NCI-H1436 treated with DMSO at 0.1 percent for 48 hours (cell line): Measurements from ENCODE around the gene NRN1L.
"Not testable (repeated sequence)": the region's sequence is repeated elsewhere in the genome, so short reads cannot be mapped to it uniquely, and the experiment has no call there.

Experiments
- DNase-seq: peaks from one replicate; lab custom pipeline; 2025; lab: John Stamatoyannopoulos, UW

The NRN1L gene

DNA sequence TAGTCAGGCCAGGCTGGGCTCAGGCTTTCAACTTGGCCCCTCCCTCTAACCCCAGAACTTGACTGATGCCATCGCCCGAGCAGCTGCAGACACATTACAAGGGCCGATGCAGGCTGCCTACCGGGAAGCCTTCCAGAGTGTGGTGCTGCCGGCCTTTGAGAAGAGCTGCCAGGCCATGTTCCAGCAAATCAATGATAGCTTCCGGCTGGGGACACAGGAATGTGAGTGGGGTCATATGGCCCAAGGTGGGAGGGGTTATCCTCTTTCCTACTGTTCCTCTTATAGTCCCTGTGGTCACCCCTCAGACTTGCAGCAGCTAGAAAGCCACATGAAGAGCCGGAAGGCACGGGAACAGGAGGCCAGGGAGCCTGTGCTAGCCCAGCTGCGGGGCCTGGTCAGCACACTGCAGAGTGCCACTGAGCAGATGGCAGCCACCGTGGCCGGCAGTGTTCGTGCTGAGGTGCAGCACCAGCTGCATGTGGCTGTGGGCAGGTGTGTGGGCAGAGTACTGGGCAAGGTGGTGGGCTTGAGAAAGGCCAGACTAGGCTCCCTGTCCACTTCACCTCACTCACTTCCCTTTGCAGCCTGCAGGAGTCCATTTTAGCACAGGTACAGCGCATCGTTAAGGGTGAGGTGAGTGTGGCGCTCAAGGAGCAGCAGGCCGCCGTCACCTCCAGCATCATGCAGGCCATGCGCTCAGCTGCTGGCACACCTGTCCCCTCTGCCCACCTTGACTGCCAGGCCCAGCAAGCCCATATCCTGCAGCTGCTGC lies 2.1 kb upstream of the NRN1L start:
- no peak for DNase-seq

DNA sequence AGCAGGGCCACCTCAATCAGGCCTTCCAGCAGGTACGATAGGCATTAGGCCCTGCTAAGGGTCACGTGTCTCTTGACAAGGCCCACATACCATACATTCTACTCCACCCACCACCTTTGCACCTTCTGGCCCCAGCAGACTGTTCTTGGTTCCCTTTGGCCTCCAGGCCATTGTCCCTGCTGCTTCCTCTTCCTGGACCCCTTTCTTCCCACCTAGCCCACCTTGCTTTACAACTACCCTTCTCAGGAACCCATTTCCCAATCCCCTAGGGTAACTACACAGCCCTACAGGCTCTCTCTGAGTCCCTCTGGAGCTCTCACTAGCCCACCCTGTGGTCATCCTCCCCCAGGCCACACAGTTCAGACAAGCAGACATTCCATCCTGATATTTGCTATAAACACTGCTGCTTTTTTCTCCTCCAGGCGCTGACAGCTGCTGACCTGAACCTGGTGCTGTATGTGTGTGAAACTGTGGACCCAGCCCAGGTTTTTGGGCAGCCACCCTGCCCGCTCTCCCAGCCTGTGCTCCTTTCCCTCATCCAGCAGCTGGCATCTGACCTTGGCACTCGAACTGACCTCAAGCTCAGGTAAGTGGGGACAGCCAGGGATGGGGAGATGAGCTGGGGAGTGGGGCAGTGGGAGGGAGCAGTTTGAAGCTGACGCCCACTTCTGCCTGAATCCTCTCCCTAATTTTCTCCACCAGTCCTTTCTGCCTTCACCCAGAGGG lies 1.4 kb upstream of the NRN1L start:
- peak; percentile 1 for DNase-seq

DNA sequence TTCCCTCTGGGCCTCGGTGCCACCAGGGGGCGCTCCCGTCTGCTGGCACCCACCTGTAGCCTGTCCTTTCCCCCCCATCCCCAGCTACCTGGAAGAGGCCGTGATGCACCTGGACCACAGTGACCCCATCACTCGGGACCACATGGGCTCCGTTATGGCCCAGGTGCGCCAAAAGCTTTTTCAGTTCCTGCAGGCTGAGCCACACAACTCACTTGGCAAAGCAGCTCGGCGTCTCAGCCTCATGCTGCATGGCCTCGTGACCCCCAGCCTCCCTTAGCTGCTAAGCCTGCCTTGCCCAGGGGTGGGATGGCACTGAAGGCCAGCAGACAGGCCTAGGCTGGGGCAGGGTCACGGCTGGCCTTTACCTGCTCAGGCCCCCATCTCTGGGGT lies 818 bp upstream of the NRN1L start:
- DNase-seq = no peak

DNA sequence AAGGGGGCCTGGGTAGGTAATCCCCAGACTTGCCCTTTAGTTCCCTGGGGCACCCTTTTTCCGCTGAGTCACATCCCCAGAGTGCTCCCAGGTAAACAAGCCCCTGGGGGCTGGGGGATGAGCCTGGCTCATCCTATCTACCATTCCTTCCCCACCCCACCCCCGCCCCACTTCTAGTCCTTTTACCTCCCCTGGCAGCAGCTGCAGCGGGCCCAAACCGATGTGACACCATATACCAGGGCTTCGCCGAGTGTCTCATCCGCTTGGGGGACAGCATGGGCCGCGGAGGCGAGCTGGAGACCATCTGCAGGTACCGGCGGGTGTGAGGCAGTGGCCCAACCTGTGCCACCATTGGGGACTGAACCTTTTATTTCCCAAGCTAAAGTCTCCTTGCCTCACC lies 860 bp downstream of the NRN1L start:
- DNase-seq = no peak

DNA sequence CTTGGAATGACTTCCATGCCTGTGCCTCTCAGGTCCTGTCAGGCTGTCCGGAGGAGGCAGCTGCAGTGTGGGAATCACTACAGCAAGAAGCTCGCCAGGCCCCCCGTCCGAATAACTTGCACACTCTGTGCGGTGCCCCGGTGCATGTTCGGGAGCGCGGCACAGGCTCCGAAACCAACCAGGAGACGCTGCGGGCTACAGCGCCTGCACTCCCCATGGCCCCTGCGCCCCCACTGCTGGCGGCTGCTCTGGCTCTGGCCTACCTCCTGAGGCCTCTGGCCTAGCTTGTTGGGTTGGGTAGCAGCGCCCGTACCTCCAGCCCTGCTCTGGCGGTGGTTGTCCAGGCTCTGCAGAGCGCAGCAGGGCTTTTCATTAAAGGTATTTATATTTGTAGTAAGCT lies 1.3 kb downstream of the NRN1L start:
- DNase-seq = no peak

DNA sequence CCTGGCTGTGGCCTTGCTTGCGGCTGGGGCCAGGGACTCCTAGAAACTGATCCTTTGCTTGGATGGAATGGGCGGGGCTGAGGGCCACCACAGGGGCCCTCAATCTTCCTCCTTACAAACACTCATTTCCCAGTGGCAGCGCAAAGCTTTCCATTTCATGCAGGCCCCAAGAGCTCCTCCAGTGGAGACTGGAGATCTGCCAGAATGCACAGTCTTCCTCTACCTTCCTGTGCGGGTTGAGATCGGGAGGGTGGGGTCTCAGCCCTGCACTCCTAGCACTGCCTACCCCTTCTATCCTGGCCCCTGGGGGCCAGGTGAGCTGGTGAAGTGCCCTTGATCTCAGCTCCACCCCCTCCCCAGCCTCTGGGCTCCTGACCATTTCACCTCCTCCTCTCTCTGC lies 1.7 kb downstream of the NRN1L start:
- DNase-seq = no peak

DNA sequence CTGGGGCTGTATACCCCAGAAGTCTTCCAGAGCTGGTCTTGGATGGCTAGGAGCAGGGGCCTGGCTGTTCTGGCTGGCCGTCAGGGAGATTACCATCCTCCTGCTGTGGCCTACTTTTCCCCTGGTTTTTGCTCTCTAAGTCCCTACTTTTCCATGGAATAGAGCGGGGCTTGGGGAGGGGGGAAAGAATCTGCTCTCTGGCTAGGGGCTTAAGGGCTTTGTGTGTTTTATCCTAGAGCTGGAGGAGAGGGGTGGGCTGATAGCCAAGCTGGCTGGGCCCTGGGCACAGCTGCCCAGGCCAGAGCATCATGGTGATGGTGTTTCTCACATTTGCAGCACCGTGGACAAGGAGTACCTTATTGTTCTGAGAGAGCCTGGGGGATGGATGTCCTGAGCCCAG lies 3.6 kb downstream of the NRN1L start:
- DNase-seq = no peak

DNA sequence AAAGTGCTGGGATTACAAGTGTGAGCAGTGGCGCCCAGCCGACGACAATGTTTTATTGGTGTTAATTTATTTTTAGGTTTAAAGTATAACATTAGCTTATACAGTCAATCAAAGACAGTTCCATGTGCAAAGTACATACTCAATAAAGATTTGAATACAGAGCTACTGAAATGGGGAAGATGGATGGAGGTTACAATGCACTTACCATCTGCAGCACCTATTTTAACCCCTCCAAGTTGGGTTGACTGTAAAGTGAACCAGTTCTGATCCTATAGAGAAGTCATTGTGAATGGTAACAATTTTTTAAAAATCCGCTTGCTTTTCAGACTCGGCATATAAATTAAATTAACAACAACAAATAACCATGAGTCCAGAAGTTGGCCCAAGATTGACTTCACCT lies 7.7 kb downstream of the NRN1L start:
- no peak for DNase-seq

DNA sequence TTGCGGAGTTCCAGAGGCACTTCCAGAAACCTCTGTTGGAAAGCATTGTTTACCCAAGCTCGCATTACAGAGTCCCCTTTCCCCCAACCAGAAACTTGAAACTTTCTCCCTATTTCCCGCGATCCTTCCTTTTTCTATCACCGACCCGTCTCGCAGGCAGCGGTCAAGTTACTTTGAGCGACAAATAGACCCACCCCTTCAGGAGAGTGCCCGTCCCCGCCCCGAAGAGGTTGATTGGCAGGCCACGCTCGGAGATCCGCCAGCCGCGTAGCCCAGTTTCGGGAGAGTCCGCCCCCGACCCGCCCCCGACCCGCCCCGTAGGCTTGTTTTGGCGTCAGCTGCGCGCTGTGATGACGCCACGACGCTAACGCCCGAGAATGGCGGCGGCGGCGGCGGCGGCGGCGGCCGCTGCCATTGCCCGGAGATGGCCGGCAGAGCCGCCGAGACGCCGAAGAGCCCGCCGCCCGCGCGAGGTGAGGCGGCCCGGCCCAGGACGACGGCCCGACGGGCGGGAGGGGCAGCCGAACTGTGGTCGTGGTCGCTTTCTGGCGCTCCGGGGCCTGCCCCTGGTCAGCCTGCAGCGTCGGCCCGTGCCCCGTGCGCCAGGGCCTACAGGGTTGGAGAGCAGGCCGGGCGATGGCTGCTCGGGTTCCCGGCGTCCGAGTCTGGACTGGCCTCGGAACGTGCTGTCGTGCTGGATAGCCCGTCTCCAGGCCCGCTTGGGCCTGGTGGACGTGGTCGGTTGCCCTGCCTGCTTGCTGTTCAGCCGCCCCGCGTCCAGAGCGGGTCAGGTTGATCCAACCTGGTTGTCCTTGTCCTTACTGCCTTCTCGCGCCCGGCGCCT lies 8.4 kb downstream of the NRN1L start, which contains the start of gene PSKH1:
TSS of gene PSKH1 (plus strand) at position 356 of the 844 bp plus-strand sequence. CDS start 15,496 bp downstream, outside the sequence.
- peak; percentile 76 for DNase-seq

DNA sequence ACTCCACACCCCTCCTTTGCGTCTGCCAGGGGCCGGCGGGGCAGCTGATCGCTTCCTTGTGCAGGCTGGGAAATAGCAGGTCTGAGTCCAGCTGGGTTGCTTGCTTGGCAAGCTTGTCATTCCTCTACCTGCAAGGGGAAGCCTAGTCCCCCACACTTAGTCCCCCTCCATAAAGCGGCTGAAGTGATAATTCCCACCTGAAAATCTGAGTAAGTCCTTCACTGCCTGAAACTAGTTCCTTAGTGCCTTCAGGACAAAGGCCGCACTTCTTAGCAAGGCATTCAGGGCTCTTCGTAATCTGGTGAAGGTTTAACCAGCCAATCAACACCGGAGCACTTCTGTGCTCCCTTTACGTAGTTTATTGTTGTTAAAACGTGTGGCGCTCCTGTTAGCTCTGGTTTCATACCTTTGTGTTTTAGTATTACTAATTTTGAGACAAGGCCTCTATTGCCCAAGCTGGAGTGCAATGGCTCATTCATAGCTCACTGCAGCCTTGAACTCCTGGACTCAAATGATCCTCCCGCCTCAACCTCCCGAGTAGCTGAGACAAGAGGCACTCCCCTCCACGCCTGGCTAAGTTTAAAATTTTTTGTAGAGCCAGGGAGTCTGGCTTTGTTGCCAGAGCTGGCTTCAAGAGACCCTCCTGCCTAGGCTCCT lies 9.2 kb downstream of the NRN1L start:
- no peak for DNase-seq

DNA sequence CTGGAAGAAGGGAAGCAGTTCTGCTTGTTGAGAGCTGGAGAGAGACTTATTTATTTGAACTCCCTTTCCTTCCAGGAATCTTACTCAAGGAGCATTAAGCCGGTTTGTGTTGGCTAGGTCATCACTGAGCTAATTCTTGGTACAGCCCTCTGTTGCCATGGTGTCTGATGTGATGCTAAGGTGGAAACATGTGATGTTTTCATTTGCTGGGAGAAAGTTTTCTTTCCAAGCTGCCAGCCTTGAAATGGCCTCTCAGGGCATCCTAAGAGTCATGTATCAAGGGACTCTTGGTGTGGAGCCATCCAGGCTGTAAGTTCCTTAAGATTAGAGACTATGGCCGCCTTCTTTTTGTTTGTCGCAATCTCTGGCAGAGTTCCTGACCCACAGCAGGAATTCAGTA lies 12.5 kb downstream of the NRN1L start:
- DNase-seq = no peak

DNA sequence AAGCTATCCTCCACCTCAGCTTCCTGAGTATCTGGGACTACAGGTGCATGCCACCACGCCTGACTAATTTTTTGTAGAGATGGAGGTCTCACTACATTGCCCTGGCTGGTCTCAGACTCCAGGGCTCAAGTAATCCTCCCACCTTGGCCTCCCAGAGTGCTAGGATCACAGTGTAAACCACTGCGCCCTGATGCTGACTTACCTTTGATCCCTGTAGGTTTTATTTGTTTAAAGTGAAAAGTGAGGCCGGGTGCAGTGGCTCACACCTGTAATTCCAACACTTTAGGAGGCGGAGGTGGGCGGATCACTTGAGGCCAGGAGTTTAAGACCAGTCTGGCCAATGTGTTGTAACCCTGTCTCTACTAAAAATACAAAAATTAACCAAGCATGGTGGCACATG lies 17.0 kb downstream of the NRN1L start:
- no peak for DNase-seq

DNA sequence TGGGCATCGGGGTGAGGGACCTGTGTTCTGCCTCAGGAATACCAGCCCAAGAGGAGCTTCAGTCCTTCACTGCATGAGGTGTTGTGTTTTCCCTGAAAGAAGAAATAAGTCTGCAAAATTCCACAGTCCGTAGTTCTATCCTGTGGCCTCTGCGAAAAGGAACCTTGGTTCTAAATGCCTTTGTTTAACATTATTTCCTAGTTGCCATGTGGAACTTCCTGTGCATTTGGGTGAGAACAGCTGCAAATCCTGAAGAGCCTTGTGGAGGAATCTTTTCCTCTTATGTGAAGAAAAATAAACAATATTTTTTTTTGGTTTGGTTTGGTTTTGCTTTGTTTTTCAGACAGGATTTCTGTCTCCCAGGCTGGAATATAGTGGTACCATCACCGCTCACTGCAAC lies 18.1 kb downstream of the NRN1L start:
- no peak for DNase-seq

DNA sequence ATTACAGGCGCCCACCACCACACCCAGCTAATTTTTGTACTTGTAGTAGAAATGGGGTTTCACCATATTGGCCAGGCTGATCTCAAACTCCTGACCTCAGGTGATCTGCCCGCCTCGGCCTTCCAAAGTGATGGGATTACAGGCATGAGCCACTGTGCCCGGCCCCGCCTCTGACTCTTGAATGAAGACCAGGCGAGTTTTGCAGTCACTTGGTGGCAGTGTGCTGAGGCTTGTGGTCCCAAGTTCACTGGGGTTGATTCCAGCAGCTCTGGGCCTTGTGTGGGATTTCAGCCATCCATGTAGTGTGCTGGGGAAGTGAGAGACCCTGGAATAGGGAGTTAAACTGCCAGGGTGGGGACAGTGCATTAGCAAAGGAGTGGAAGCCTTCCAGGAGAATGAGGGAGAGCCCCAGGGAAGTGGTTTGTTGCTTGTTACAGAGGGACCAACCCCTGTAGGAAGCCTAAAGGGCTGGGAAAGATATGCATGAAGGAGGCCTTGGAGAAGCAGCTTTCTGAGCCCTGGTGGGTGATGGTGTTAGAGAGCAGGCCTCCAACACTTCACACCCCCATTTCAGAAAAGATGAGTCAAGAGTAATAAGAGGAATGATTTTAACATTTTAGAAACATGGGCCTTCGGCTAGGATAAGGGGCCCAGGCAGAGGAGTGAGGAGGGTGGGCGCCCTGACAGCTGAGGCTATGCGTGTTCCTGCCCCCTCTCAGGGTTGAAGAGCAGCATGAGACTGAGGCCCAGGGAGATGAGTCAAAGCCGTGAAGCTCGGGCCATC lies 22.9 kb downstream of the NRN1L start:
- no peak for DNase-seq

DNA sequence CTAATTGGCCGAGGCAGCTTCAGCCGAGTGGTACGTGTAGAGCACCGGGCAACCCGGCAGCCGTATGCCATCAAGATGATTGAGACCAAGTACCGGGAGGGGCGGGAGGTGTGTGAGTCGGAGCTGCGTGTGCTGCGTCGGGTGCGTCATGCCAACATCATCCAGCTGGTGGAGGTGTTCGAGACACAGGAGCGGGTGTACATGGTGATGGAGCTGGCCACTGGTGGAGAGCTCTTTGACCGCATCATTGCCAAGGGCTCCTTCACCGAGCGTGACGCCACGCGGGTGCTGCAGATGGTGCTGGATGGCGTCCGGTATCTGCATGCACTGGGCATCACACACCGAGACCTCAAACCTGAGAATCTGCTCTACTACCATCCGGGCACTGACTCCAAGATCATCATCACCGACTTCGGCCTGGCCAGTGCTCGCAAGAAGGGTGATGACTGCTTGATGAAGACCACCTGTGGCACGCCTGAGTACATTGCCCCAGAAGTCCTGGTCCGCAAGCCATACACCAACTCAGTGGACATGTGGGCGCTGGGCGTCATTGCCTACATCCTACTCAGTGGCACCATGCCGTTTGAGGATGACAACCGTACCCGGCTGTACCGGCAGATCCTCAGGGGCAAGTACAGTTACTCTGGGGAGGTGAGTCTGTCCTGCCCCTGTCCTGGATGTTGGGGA lies 24.5 kb downstream of the NRN1L start:
- DNase-seq = no peak

DNA sequence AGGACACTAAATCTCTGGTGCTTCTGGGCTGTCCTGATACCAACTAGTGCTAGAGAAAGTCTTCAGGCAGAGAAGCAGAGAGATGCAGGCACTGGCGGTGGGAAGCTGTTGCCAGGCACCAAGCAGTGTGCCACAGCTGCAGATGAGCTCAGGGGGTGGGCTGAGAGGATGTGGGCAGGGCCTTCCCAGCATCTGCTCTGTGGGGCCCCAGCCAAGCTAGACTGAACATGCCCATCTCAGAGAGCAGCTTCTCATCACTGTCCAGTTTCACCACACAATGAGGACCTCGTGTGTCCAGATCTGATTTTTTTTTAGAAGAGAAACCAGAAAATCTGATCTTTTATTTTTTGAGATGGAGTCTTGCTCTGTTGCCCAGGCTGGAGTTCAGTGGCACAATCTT lies 25.5 kb downstream of the NRN1L start:
- no peak for DNase-seq

DNA sequence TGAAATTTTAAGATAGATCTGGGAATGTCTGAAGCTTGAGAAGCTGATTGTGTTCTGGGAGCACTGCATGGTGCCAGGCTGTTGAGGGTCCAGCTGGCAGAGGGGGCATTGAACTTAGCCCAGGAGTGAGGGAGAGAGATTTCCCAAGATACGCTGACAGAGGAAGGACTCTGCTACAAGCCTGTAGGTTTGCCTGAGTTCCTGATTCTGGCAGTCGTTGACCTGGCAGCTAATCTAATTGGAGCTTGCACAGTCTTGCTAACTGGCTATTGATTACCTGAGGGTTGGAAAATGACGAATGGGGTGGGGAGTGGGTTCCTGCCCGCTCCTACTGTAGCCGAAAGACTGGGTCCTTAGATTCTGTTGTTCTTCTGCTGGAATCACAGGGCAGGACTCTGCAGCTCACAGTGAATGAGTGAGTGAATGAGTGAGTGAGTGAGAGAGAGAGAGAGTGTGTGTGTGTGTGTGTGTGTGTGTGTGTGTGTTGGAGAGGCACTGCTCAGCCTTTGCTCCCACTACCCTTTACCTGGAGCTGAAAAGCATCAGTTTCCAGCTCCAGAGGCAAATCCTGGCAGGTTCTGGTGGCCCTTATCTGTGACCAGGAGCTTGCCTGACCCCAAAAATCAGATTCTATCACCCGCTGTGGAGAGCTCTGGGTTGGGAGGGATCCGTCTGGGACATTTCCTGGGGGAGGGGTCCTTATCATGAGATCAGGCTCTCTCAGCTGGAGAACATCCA lies 30.2 kb downstream of the NRN1L start:
- DNase-seq = no peak

DNA sequence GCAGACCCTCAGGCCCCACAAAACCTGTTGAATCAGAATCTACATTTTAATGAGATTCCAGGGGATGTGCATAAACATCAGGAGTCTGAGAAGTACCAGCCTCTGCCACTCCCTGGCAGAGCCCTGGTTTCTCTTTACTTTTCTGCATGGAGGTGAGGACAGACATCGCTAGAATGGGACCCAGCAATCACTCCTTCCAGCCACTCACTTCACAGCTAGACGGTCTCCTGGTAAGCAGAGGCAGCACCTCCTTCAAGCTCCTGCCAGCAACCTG lies 30.7 kb downstream of the NRN1L start:
- DNase-seq = not testable (repeated sequence)

DNA sequence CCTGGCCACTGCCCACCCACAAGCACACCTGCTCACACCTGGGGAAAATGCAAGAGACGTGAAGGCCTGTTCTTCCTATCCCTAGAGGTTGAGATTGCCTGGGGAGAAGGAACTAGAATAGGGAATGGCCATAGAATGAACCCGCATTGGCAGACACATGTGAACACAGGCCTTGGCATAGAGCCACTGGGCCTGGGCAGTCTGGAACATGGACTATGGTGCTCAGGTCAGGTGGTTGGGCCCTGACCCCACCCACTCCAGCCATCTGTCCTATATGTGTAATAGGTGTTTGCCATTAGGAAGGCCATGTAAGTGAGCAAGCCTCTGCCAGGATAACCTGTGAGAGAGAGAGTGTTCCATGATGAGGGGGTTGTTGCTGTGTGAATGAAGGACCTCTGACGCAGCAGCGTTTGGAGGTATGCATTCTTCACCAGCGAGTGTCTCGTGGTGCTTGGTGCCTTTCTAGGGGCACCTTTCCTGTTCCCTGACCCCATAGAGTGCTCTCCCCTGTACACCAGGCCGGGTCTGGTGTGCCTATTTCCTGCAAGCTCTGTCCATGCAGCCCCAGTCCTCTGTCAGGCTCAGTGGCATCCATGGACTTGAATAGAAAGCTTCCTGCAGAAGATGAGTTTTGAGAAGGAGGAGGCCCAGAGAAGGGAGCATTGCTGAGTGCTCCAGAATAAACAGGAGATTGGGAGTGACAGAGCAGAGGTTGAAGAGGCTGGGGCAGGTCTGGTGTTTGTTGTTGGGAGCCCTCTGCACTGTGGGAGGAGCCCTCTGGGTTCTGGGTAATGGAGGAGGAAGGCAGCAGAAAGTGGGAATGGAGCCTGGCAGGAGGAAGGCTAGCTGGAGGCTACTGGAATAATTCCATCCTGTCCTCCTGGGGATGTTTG lies 31.4 kb downstream of the NRN1L start:
- no peak for DNase-seq
